ENCODE data around the gene FABP1.

Gene FABP1

GRCh38 chr2:88136817-88137216 lies 9.0 kb upstream of the FABP1 start:
- no peak for DNase-seq

GRCh38 chr2:88133875-88134274 lies 6.0 kb upstream of the FABP1 start:
- DNase-seq: no peak

GRCh38 chr2:88131999-88132368 lies 4.1 kb upstream of the FABP1 start:
- no peak for DNase-seq

GRCh38 chr2:88131201-88131998 lies 3.5 kb upstream of the FABP1 start:
- DNase-seq: no peak

- DNase-seq: no peak
Observed at GRCh38 chr2:88129313-88129959, 1.6 kb upstream of the FABP1 start.

- DNase-seq: no peak
Observed at GRCh38 chr2:88128654-88129312, 921 bp upstream of the FABP1 start.

GRCh38 chr2:88127638-88127887 lies 299 bp downstream of the FABP1 start:
- DNase-seq: no peak

GRCh38 chr2:88126772-88127637 lies 857 bp downstream of the FABP1 start:
- DNase-seq: no peak

- DNase-seq: no peak
Observed at GRCh38 chr2:88125924-88126771, 1.7 kb downstream of the FABP1 start.

- DNase-seq: no peak
Observed at GRCh38 chr2:88125344-88125923, 2.4 kb downstream of the FABP1 start.

- no peak for DNase-seq
Observed at GRCh38 chr2:88123975-88124917, 3.6 kb downstream of the FABP1 start.

GRCh38 chr2:88123164-88123974 lies 4.5 kb downstream of the FABP1 start:
- no peak for DNase-seq

- no peak for DNase-seq
Observed at GRCh38 chr2:88122141-88122884, 5.5 kb downstream of the FABP1 start.

- DNase-seq: no peak
Observed at GRCh38 chr2:88121678-88122077, 6.2 kb downstream of the FABP1 start.

- no peak for DNase-seq
Observed at GRCh38 chr2:88117973-88118372, 9.9 kb downstream of the FABP1 start.

GRCh38 chr2:88116669-88117432 lies 11.0 kb downstream of the FABP1 start:
- no peak for DNase-seq

GRCh38 chr2:88115825-88116518 lies 11.9 kb downstream of the FABP1 start:
- DNase-seq: no peak

GRCh38 chr2:88114889-88115288 lies 13.0 kb downstream of the FABP1 start:
- DNase-seq: no peak
